ENCODE measurements around the gene FBXW5. TPM values are rescaled to one million over a fixed set of nuclear protein-coding genes. Genes with fewer than 3 reads are reported as not detected.

The FBXW5 gene
- total RNA-seq, 4 donors from 2014 or later: 329 to 469 (median 435) TPM

DNA sequence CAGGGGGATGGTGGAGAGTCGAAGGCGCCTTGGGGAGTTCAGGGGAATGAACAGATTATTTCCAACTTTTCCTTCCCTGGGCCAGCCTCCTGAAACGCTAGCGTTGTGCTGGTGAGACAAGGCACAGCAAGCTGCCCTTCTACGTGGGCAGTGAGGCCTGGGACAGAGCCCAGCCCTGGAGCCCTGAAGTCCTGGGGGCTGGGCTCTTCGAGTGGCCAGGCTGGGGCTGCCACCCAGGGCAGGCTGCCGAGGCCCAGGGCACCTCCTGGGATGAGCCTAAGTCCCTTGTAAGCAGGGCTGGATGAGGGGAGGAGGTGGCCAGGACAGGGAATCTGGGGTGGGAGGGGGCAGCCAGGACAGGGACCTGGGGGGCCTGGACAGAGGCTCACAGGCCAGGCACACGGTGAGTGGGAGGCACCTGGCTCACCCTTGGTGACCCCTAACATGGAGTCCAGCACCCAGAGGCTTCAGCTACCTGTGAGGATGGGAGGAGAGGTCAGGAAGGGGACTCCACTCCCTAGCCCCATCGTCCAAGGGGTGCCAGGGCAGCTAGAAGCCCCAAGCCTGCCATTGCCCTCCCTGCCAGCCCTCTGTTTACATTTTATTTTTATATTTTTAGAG is 6.2 kb upstream of the FBXW5 start:
- no peaks in the 10 kb centered on the region for H3K9me3 ChIP-seq
- intact Hi-C loops (cut with DNase I; ENCODE audit: low total_unique reads) (loop anchor here (2.0 kb wide), 2 partner anchors 42 to 64 kb away; partner anchors contain the start of genes PAXX and TRAF2), in situ Hi-C loops (cut with MboI; ENCODE audit: low sequenced_read_pairs in 4 of 4) (no loop called here)
- peaks cover 6 to 25% of the 10 kb centered on the region in 2 donors for H3K4me1 ChIP-seq
- ATAC-seq (peak; percentile 14 to 22), DNase-seq (no peak)
- peak overlapping the region; percentile 67 to 82 (median 79) for H3K4me3 ChIP-seq
- no peaks in the 10 kb centered on the region for H3K27me3 ChIP-seq
- TF ChIP-seq CTCF (IDR thresholded peaks at IDR 0.05 in 4 of 5, conservative IDR thresholded peaks at IDR 0.05 in 1 of 5) (no peak), POLR2A (IDR thresholded peaks at IDR 0.05) (no peak)
- H3K27ac ChIP-seq: peak overlapping the region; percentile 85 to 91 (median 87)
- H3K36me3 ChIP-seq: no peaks in the 10 kb centered on the region

DNA sequence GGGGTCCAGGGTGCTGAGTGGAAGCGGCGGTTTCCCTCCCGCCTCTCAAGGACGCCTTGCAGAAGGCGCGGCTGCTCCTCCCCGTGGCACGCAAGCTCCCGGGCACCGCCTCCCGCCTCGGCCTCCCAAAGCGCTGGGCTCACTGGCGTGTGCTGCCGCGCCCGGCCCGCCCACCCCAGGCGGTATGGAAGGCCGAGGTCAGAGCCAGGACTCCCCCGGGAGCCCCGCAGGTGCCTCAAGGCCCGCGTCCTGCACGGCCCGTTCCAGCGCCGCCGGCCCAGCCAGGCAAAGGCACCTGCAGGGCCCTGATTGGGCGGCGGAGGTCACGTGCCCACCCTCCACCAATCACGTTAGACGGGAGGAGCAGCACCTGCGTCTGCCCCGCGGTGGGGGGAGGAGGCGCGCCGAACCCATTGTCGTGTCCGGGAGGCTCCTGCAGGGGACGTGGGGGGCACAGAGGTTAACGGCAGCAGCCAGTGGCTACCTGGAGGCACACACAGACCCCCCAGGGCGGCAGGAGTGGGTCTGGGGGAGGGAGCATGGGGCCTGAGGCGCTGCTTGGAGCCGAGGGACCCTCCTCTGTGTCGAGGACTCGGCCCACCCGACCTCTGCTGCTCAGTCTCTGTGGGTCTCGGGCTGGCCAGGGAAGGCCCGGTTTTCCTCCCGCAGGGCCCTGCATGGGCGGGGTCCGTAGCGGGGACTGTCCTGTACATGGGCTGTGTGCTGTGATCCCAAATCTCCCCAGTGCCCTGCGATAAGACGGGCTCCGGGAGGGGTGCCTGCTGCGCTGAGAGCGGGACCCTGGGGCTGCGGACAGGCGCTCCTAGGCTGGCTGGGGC is 5.5 kb upstream of the FBXW5 start:
- Histone ChIP-seq H3K27me3 (no peaks in the 10 kb centered on the region), H3K27ac (peak overlapping the region; percentile 85 to 91 (median 87)), H3K36me3 (no peaks in the 10 kb centered on the region), H3K4me3 (peak overlapping the region; percentile 67 to 82 (median 79)), H3K4me1 (peaks cover 6 to 26% of the 10 kb centered on the region in 2 donors), H3K9me3 (no peaks in the 10 kb centered on the region)
- DNase-seq: peak; percentile 92 to 96
- TF ChIP-seq CTCF (IDR thresholded peaks at IDR 0.05 in 4 of 5, conservative IDR thresholded peaks at IDR 0.05 in 1 of 5) (peak in 3 of 5 experiments; percentile 37 to 51 (median 37)), POLR2A (IDR thresholded peaks at IDR 0.05) (peak; percentile 84 to 85)
- intact Hi-C loops (cut with DNase I; ENCODE audit: low total_unique reads): loop anchor here (2.0 kb wide), 2 partner anchors 43 to 63 kb away; partner anchors contain the start of genes PAXX and TRAF2
- peak; percentile 89 to 91 for ATAC-seq
- in situ Hi-C loops (cut with MboI; ENCODE audit: low sequenced_read_pairs in 4 of 4): loop anchor here in 2 of 4 donors (10.0 to 25.0 kb wide), 2 partner anchors 85 to 163 kb away; partner anchors contain the start of genes CCDC183 (in 1 of the 2), FUT7 (in 1 of the 2) and TMEM141 (in 1 of the 2)

DNA sequence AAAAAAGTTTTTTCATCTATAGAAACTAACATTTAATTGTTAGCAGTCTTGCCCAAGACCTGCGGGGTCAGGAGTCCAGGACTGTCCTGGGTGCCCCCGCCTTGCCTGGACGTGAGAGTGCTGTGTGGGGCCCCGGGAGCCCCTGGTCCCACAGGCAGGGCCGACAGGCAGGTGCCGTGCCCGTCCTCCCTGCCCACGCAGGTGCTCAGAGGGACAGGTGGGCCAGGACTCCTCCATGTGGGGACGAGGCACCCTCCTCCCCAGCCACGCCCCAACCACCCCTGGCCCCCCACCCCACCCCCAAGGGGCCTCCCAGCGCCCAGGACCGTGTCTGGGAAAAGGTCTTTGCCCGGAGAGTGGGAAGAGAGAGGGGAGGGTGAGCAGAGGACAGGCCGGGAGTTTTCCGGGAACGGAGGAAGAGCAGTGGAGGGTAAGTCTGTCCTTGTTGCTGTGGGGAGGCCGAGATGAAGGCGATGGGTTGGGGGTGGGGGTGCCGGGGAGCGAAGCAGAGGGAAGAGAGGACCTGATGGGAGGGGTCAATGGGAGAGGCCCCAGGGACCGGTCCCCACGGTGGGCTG is 4.8 kb upstream of the FBXW5 start:
- in situ Hi-C loops (cut with MboI; ENCODE audit: low sequenced_read_pairs in 4 of 4) (loop anchor here in 2 of 4 donors (10.0 to 25.0 kb wide), 2 partner anchors 85 to 162 kb away; partner anchors contain the start of genes CCDC183 (in 1 of the 2), FUT7 (in 1 of the 2) and TMEM141 (in 1 of the 2)), intact Hi-C loops (cut with DNase I; ENCODE audit: low total_unique reads) (no loop called here)
- Histone ChIP-seq H3K27ac (peak overlapping the region; percentile 85 to 91 (median 87)), H3K4me1 (peaks cover 6 to 30% of the 10 kb centered on the region in 2 donors), H3K4me3 (peak overlapping the region; percentile 67 to 82 (median 79)), H3K27me3 (no peaks in the 10 kb centered on the region), H3K36me3 (no peaks in the 10 kb centered on the region), H3K9me3 (no peaks in the 10 kb centered on the region)
- TF ChIP-seq POLR2A (IDR thresholded peaks at IDR 0.05) (no peak), CTCF (IDR thresholded peaks at IDR 0.05 in 4 of 5, conservative IDR thresholded peaks at IDR 0.05 in 1 of 5) (no peak)
- DNase-seq: no peak
- peak; percentile 8 to 22 for ATAC-seq

DNA sequence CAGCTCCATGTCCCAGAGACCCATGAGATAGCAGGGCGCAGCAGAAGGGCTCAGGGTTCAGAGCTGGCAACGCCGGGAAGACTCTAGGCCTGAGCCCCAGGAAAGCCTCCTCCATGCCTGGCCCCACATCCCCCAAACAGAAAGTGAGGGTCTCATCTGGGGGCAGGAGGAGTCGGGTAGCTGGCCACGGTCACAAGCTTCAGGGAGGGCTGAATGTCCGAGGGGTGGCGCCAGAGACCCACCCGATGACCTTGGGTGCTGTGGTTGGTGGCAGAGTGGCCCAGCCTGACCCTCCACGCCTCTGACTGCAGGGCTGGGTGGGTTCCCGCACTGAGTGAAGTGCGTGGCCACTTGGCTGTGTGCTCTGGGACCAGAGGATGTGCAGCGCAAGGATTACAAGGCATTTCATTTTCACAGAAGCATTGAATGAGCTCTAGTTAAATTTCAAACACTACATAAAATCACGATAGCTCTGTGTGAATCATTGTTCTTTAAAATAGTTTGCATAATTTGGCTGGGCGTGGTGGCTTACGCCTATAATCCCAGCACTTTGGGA is 3.5 kb upstream of the FBXW5 start:
- H3K4me3 ChIP-seq: no peak overlapping the region
- no peaks in the 10 kb centered on the region for H3K27me3 ChIP-seq
- peaks cover 12 to 37% of the 10 kb centered on the region in 2 donors for H3K4me1 ChIP-seq
- no peak for TF ChIP-seq POLR2A (IDR thresholded peaks at IDR 0.05)
- peak in 4 of 5 experiments; percentile 26 to 52 (median 46) for TF ChIP-seq CTCF (IDR thresholded peaks at IDR 0.05 in 4 of 5, conservative IDR thresholded peaks at IDR 0.05 in 1 of 5)
- H3K36me3 ChIP-seq: peaks cover 0 to under 1% of the 10 kb centered on the region in 2 donors
- intact Hi-C loops (cut with DNase I; ENCODE audit: low total_unique reads) (no loop called here), in situ Hi-C loops (cut with MboI; ENCODE audit: low sequenced_read_pairs in 4 of 4) (loop anchor here in 2 of 4 donors (10.0 to 25.0 kb wide), 2 partner anchors 87 to 161 kb away; partner anchors contain the start of genes CCDC183 (in 1 of the 2), FUT7 (in 1 of the 2) and TMEM141 (in 1 of the 2))
- H3K9me3 ChIP-seq: no peaks in the 10 kb centered on the region
- ATAC-seq (no peak), DNase-seq (peak in 1 of 2 donors; percentile 38)
- peak overlapping the region; percentile 73 to 89 (median 76) for H3K27ac ChIP-seq
